GM13977 (cell line): Measurements from ENCODE around the gene ASB8.

ENCODE experiments used
- DNase-seq: peaks from one replicate; pipeline ENCODE4 v3.0.0; 2012; ENCODE audit warnings: low spot score
- in situ Hi-C: fragments of 300-500 bp; cut with MboI; formaldehyde crosslinking; loops from one replicate; pipeline ENCODE4 v1.12.0; 2022; ENCODE audit warnings: low sequenced_read_pairs, low pct_unique_long_range_greater_than_20kb, mixed read lengths, inconsistent platforms; ENCODE audit not compliant: unreplicated experiment
- TF ChIP-seq, protein P1 (sequence below): IDR thresholded peaks from 2 replicates; pipeline ENCODE4 v1.5.1; 2012; ENCODE audit warnings: mild to moderate bottlenecking, control low read depth; ENCODE audit not compliant: insufficient read depth; ENCODE audit errors: extremely low read depth, missing control alignments

Gene ASB8

DNA sequence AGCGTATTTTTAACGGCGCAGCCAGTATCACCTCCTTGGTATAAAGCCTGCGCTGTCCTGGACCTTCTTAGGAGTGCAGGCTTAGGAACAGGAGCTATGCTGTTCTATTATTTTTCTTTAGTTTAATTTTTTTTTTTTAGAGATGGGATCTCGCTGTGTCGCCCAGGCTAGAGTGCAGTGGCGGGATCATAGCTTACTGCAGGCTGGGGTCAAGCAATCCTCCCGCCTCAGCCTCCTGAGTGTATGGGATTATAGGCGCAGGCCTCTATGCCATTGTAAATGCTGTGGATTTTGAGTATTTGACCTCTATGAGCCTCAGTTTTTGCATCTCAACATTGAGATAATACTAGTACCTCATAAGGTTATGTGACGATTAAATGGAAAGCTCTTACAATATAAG, 41.7 kb upstream of the ASB8 start:
- no peak for DNase-seq
- TF ChIP-seq, protein P1, sequence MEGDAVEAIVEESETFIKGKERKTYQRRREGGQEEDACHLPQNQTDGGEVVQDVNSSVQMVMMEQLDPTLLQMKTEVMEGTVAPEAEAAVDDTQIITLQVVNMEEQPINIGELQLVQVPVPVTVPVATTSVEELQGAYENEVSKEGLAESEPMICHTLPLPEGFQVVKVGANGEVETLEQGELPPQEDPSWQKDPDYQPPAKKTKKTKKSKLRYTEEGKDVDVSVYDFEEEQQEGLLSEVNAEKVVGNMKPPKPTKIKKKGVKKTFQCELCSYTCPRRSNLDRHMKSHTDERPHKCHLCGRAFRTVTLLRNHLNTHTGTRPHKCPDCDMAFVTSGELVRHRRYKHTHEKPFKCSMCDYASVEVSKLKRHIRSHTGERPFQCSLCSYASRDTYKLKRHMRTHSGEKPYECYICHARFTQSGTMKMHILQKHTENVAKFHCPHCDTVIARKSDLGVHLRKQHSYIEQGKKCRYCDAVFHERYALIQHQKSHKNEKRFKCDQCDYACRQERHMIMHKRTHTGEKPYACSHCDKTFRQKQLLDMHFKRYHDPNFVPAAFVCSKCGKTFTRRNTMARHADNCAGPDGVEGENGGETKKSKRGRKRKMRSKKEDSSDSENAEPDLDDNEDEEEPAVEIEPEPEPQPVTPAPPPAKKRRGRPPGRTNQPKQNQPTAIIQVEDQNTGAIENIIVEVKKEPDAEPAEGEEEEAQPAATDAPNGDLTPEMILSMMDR, result no peak
- in situ Hi-C loops, result loop anchor here (25.0 kb wide), 1 partner anchor 413 kb away; no protein-coding TSS in a partner anchor

DNA sequence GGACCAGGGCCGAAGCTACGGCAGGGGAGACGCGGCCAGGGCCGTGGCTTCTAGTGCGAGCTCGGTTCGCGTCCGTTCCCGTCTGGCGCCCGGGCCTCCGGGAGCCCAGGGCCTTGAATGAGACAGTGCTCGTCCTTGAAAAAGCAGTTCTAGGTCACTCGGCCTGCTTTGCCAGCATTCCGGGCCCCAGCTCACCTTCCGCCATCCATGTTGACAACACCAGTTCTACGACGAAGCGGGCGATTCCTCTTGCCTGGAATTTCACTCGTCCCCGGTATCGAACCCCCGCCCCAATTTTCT, 41.3 kb upstream of the ASB8 start:
- DNase-seq, result no peak
- in situ Hi-C loops, result loop anchor here (25.0 kb wide), 1 partner anchor 414 kb away; no protein-coding TSS in a partner anchor
- TF ChIP-seq, protein P1, result no peak

DNA sequence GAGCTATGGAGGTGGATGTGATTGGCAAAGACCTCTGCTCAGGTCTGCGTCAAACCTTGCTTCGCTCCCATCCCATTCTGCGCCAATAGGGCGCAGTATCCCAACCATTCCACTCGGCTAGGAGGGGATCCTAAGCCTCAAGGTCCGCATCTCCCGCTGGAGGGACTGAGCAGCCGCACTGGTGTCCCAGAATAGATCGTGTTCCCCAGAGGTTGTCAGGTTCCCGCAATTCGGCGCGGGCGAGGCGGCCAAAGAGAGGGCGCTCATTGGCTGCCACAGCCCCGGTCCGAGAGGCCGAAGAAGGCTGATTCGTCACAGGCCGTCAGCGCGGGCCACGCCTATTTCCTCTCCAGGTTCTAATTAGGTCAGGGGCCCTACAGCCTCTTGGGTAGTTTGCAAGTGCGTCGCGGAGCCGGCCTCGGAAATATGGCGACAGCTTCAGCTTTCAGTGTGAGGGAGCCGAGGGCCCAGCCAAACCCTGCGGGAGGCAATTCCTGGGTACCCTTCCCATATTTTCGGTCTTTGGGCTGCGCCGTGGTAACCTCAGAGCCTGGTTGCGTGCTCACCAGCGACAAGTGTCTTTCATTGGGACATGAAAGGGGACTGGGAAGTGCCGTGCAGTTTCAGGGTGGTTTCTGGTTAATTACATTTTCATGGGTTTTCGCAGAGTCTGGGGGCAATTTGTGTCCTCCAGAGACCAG, 40.8 kb upstream of the ASB8 start:
- TF ChIP-seq, protein P1, result peak; percentile 4
- peak; percentile 93 for DNase-seq
- in situ Hi-C loops, result loop anchor here (25.0 kb wide), 1 partner anchor 414 kb away; no protein-coding TSS in a partner anchor

- in situ Hi-C loops, result loop anchor here (25.0 kb wide), 1 partner anchor 415 kb away; no protein-coding TSS in a partner anchor
- DNase-seq, result peak; percentile 36
Measured at GRCh38 chr12:48197549-48197970, 40.2 kb upstream of the ASB8 start.

GRCh38 chr12:48194799-48195201, 37.5 kb upstream of the ASB8 start:
- in situ Hi-C loops, result loop anchor here (25.0 kb wide), 1 partner anchor 418 kb away; no protein-coding TSS in a partner anchor
- TF ChIP-seq, protein P1, result no peak
- no peak for DNase-seq

More at GRCh38 chr12:48197549-48197970, 40.2 kb upstream of the ASB8 start:
- TF ChIP-seq, protein P1, result peak; percentile 63

DNA sequence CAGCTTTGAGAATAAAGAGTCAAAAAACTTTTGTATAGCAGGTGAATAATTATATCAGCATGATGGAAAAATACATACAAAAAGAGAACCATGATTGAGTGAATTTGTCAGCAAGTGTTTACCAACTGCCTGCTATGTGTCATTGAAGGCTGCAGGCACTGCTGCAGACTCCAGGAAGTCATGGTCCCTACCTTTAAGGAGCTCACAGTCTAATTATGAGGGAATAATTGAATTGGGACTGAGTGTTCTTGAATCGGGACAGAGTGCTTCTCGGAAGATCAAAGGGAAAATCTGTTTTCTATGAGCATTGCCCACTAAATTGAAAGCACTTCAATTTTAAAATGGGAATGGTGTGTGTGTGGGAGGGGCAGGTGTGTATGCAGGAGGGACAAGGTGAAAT, 36.3 kb upstream of the ASB8 start:
- no peak for DNase-seq
- in situ Hi-C loops, result loop anchor here (25.0 kb wide), 1 partner anchor 419 kb away; no protein-coding TSS in a partner anchor
- TF ChIP-seq, protein P1, result no peak
